ENCODE data around the gene CAMP. TPM values are rescaled to one million over a fixed set of nuclear protein-coding genes. Genes with fewer than 3 reads are reported as not detected.

The CAMP gene
- total RNA-seq, 4 donors from 2014 or later = 8.7 TPM; not detected in 3

DNA sequence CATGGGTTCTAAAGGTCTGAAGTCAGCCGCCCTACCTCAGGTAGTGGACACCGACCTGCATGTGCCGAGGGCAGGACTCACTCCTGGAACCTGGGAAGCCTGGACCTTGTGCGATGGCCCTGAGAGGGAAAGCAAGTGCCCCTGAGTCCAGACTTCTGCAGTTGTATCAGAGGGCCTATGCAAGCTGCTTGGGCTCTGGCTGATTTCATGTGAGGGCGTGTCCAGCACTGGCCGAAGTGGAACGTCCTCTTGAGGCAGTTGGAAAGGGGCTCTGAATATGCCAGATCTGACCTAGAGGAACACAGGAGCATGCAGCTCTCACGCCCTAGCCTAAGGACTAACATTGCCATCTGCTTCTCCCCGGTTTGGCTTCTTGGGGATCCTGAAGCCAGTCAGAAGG lies 2.5 kb upstream of the CAMP start:
- ATAC-seq (ENCODE audit: low FRiP score) = no peak
- no peak for TF ChIP-seq CTCF (IDR thresholded peaks at IDR 0.05)

GRCh38 chr3:48225587-48225986 lies 2.3 kb downstream of the CAMP start:
- TF ChIP-seq CTCF (IDR thresholded peaks at IDR 0.05) = no peak

More for the DNA sequence above, 2.5 kb upstream of the CAMP start:
- no peak for DNase-seq (ENCODE audit: low spot score)

GRCh38 chr3:48226939-48227338 lies 3.6 kb downstream of the CAMP start:
- no peak for TF ChIP-seq CTCF (IDR thresholded peaks at IDR 0.05)
- no peak for DNase-seq (ENCODE audit: low spot score)
- ATAC-seq (ENCODE audit: low FRiP score) = no peak

More at GRCh38 chr3:48225587-48225986, 2.3 kb downstream of the CAMP start:
- DNase-seq (ENCODE audit: low spot score) (no peak), ATAC-seq (ENCODE audit: low FRiP score) (no peak)

DNA sequence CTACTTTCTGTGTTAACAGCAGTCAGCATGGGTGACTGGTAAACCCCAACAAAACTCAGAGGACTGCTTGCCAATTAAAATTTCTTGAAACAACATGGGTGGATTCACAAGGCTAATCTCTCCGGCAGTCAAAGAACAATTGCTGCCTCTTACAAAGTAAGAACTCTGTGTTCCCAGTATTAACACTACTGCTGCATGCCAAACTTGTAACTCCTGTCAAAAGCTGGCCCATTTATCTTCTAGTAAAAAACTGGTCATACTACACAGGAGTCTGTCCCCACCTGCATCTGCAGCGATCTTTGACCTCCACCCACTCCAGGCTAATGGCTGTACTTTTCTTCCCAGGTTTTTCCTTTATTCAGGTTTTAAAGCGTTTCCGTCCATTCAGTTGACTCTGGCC lies 8.9 kb downstream of the CAMP start:
- no peak for TF ChIP-seq CTCF (IDR thresholded peaks at IDR 0.05)
- DNase-seq (ENCODE audit: low spot score) (no peak), ATAC-seq (ENCODE audit: low FRiP score) (no peak)

- DNase-seq (ENCODE audit: low spot score) = peak; percentile 49
- no peak for TF ChIP-seq CTCF (IDR thresholded peaks at IDR 0.05)
- peak; percentile 75 for ATAC-seq (ENCODE audit: low FRiP score)
Observed at GRCh38 chr3:48232734-48233133, 9.4 kb downstream of the CAMP start.

DNA sequence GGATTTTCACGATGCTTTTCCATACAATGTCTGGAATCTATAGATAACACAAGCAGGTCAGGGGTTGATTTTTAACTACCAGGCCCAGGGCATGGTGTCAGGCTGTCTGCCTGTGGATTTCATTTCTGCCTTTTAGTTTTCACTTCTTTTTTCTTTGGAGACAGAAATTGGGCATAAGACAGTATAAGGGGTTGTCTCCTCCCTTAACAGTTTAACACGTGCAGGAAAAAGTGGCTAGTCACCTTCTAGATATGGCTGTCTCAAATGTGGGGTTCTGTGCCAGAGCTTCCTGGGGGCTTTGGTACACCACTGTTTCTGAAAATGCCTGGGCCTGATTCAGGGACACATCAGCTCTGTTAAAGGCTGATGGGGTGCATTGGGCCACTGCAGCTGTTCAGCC lies 10.2 kb downstream of the CAMP start:
- no peak for ATAC-seq (ENCODE audit: low FRiP score)
- DNase-seq (ENCODE audit: low spot score) = no peak

More for the DNA sequence above, 10.2 kb downstream of the CAMP start:
- TF ChIP-seq CTCF (IDR thresholded peaks at IDR 0.05) = no peak
